Vagina (tissue), 2 donors: ENCODE results near the gene OR2M4.

Experiments
- CTCF ChIP-seq, 3 experiments: fragments of 450-650 bp in 2 of 3; fragments of 200-600 bp in 1 of 3; sonication (generic) in 1 of 3; IDR thresholded peaks; one replicate each; pipeline ENCODE4 v1.5.1; 2017 to 2019; ENCODE audit warnings: antibody characterized with exemption in 3 of 3, mild to moderate bottlenecking in 2 of 3, moderate library complexity in 2 of 3
- POLR2A ChIP-seq, 2 donors: fragments of 450-650 bp; IDR thresholded peaks; one replicate each; pipeline ENCODE4 v1.6.1; 2017; ENCODE audit warnings: antibody characterized with exemption in 2 of 2, mild to moderate bottlenecking in 2 of 2, moderate library complexity in 2 of 2
- POLR2AphosphoS5 ChIP-seq, 2 donors: sonication (generic); formaldehyde crosslinking; IDR thresholded peaks; one replicate each; pipeline ENCODE4 v1.9.0; 2017; ENCODE audit warnings: antibody characterized with exemption in 2 of 2, mild to moderate bottlenecking in 2 of 2, low read depth in 1 of 2; ENCODE audit not compliant: insufficient read depth in 1 of 2

- TF ChIP-seq POLR2A (IDR thresholded peaks at IDR 0.05) (no peak), CTCF (IDR thresholded peaks at IDR 0.05) (no peak), POLR2AphosphoS5 (IDR thresholded peaks at IDR 0.05; ENCODE audit: insufficient read depth in 1 of 2, low read depth in 1 of 2) (no peak)
These were observed 37.0 kb downstream of the OR2M4 start for GRCh38 chr1:248268178-248268577.
